GM12878 (cell line): ENCODE data around the gene LRRC14B. TPM values are rescaled to one million over a fixed set of nuclear protein-coding genes. Genes with fewer than 3 reads are reported as not detected.

ENCODE experiments used
- ATAC-seq: fragments of 200-7000 bp; cut with Tn5 transposase; 3 replicates; pipeline ENCODE4 v1.9.1; 2020; ENCODE audit warnings: mild to moderate bottlenecking, moderate library complexity
- BruUV-seq: library from RNA; stranded (reverse); fragments of 400-500 nt; replicated peaks from 2 replicates; lab custom pipeline; 2021; lab: Mats Ljungman, UMichigan
- CTCF ChIA-PET: fragments of 300-600 bp; sonication (Branson Sonifier 250); formaldehyde crosslinking; extraction: SDS; loops from one replicate; lab custom pipeline; 2021; ENCODE audit warnings: inconsistent platforms; lab: Yijun Ruan, JAX
- POLR2A ChIA-PET: fragments of 350-600 bp; formaldehyde crosslinking; extraction: SDS; loops from one replicate; lab custom pipeline; 2021; ENCODE audit warnings: inconsistent platforms; lab: Charles Lee
- RAD21 ChIA-PET: fragments of 300-600 bp; sonication (Branson Sonifier 250); formaldehyde crosslinking; loops from one replicate; lab custom pipeline; 2023; ENCODE audit warnings: antibody characterized with exemption; ENCODE audit not compliant: unreplicated experiment; lab: Charles Lee
- SMC1A ChIA-PET: fragments of 300-600 bp; sonication (Branson Sonifier 250); formaldehyde crosslinking; loops from one replicate; lab custom pipeline; 2023; ENCODE audit not compliant: unreplicated experiment, uncharacterized antibody; lab: Charles Lee
- DNase-seq: peaks from one replicate; pipeline ENCODE4 v3.0.0-alpha.2; 2011; ENCODE audit warnings: low read depth, low spot score
- FAIRE-seq: peaks from 3 replicates; lab custom pipeline; 2011; peaks lifted over from hg19 to GRCh38; lab: Jason Lieb, UNC
- H2AFZ ChIP-seq: 2 replicates; pipeline ENCODE4 v1.6.0; 2011; ENCODE audit warnings: low read depth, low read length, control low read depth; ENCODE audit not compliant: control insufficient read depth
- H3K27ac ChIP-seq: 2 replicates; pipeline ENCODE4 v1.5.1; 2011; ENCODE audit warnings: control low read depth; ENCODE audit not compliant: control insufficient read depth, insufficient read depth
- H3K27me3 ChIP-seq, 2 experiments: replicated peaks in 1 of 2; 2 replicates each; pipeline versions ENCODE4 v1.6.0 to v1.6.1; 2011; ENCODE audit warnings: low read length in 1 of 2; ENCODE audit not compliant: control insufficient read depth in 2 of 2, insufficient read depth in 2 of 2
- H3K36me3 ChIP-seq, 2 experiments: 2 replicates each; pipeline ENCODE4 v1.5.1; 2011; ENCODE audit warnings: low read length in 1 of 2; ENCODE audit not compliant: control insufficient read depth in 2 of 2, insufficient read depth in 2 of 2
- H3K4me1 ChIP-seq: 2 replicates; pipeline ENCODE4 v1.6.1; 2011; ENCODE audit warnings: mild to moderate bottlenecking, low read length, moderate library complexity, mixed read lengths; ENCODE audit not compliant: control insufficient read depth, insufficient read depth
- H3K4me2 ChIP-seq: 2 replicates; pipeline ENCODE4 v1.6.0; 2011; ENCODE audit warnings: control low read depth; ENCODE audit not compliant: control insufficient read depth, insufficient read depth
- H3K4me3 ChIP-seq: fragments of 200-600 bp; sonication (generic); 2 replicates; pipeline ENCODE4 v1.5.1; 2016
- H3K79me2 ChIP-seq: 2 replicates; pipeline ENCODE4 v1.6.0; 2011; ENCODE audit warnings: low read length; ENCODE audit not compliant: control insufficient read depth, insufficient read depth
- H3K9ac ChIP-seq: 2 replicates; pipeline ENCODE4 v1.8.0; 2011; ENCODE audit warnings: low read length, control low read depth, mixed read lengths; ENCODE audit not compliant: control insufficient read depth, insufficient read depth
- H3K9me3 ChIP-seq: replicated peaks from 3 replicates; pipeline ENCODE4 v1.5.1; 2011; ENCODE audit warnings: mild to moderate bottlenecking, low read length; ENCODE audit not compliant: control insufficient read depth, insufficient read depth
- H4K20me1 ChIP-seq: 2 replicates; pipeline ENCODE4 v1.6.0; 2011; ENCODE audit not compliant: control insufficient read depth, insufficient read depth
- CHD4 ChIP-seq: fragments of 200-600 bp; sonication (generic); IDR thresholded peaks from 2 replicates; pipeline ENCODE4 v1.6.1; 2016; ENCODE audit warnings: mild to moderate bottlenecking
- KLF5 ChIP-seq: fragments of 450-650 bp; IDR thresholded peaks from 2 replicates; pipeline ENCODE4 v1.6.1; 2014; ENCODE audit warnings: mild to moderate bottlenecking; ENCODE audit not compliant: partially characterized antibody
- ZNF384 ChIP-seq: IDR thresholded peaks from 2 replicates; pipeline ENCODE4 v1.6.1; 2012; ENCODE audit warnings: low read depth, mild to moderate bottlenecking, low read length, improper control_type of control experiment, borderline replicate concordance
- WGBS: methylation state at CpG from one replicate; pipeline ENCODE4 v1.1.6; 2016; ENCODE audit warnings: low lambda C conversion rate; ENCODE audit not compliant: insufficient replicate concordance, insufficient coverage; ENCODE audit errors: missing lambda C conversion rate; 5-methylcytosine and 5-hydroxymethylcytosine counted together
- in situ Hi-C: fragments of 300-500 bp; cut with MboI; formaldehyde crosslinking; loops from 9 replicates; pipeline ENCODE4 v1.14.3; 2018; ENCODE audit warnings: mixed read lengths
- intact Hi-C: fragments of 100-400 bp; cut with micrococcal nuclease; formaldehyde crosslinking; loops from one replicate; pipeline ENCODE4 v1.14.2; 2022; ENCODE audit not compliant: unreplicated experiment
- polyA plus RNA-seq, 11 experiments: library from polyadenylated mRNA; depleted of rRNA in 4 of 11; unstranded in 6 of 11; stranded (reverse) in 5 of 11; fragments of >200 nt; fragmentation: Nextera tagmentation in 4 of 11; fragmentation: Illumina TruSeq in 1 of 11; extraction: Ambion mirVana in 4 of 11; extraction: Trizol in 1 of 11; gene quantifications; 1 replicate in 1 of 11; 2 replicates in 10 of 11; pipeline versions ENCODE4 v1.2.1 to v1.2.3, GENCODE V29; 2011 to 2016; ENCODE audit warnings: inconsistent platforms in 2 of 11, missing spikeins in 2 of 11, low read depth in 1 of 11
- total RNA-seq, 4 experiments: library from RNA; depleted of rRNA in 3 of 4; stranded (reverse); fragments of >200 nt in 3 of 4; fragmentation: Illumina TruSeq in 1 of 4; extraction: Trizol in 1 of 4; gene quantifications; 2 replicates each; pipeline versions ENCODE4 v1.2.1 to v1.2.3, GENCODE V29; 2013 to 2021
- TF ChIP-seq, protein P1 (sequence below): fragments of 450-650 bp; IDR thresholded peaks from 2 replicates; pipeline ENCODE4 v1.6.1; 2017; ENCODE audit warnings: mild to moderate bottlenecking, low read depth, inconsistent platforms; ENCODE audit not compliant: poor library complexity, severe bottlenecking

LRRC14B gene
- total and polyA plus RNA-seq, 10 of the 15 experiments (the other 5 are each of a cell fraction or from before 2014, with no cell fraction given): 0.06 to 0.31 (median 0.13) TPM; not detected in 5

DNA sequence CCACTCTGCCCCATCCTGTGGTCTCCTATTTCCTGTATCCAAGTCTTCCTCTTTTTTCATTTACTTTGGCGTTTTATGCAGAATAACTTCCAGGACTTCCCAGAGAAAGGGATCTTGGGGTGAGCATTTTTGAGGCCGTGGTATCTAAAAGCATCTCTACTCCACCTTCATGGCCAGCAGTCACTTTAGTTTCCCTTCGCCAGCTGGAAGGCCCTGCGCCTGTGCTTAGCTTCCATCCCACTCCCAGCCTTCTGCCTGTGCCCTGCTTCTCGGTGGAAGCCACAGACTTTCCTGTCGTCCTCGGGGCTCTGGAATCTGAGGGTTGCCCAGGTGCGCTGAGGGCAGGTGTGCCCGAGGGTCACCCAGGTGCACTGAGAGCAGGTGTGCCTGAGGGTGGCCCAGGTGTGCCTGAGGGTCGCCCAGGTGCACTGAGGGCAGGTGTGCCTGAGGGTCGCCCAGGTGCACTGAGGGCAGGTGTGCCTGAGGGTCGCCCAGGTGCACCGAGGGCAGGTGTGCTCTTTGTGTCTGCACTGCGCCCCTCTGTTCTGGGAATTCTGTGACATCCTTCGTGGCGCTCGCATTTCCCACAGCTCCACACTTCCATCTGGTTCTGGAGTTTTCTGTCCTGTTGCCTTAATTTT, 32.4 kb upstream of the LRRC14B start:
- no peaks in the 10 kb centered on the region for H3K4me1 ChIP-seq
- ATAC-seq (no peak), DNase-seq (no peak), FAIRE-seq (no peak)
- no peaks in the 10 kb centered on the region for H3K36me3 ChIP-seq
- no peak overlapping the region for H3K9ac ChIP-seq
- no peaks in the 10 kb centered on the region for H3K79me2 ChIP-seq
- in situ Hi-C loops (no loop called here), intact Hi-C loops (no loop called here)
- CTCF ChIA-PET: no interaction called here
- H3K27ac ChIP-seq: no peak overlapping the region
- H4K20me1 ChIP-seq: no peaks in the 10 kb centered on the region
- WGBS: 42% methylated on average over 17 of the region's 17 CpGs
- H3K27me3 ChIP-seq: no peaks in the 10 kb centered on the region
- no peaks in the 10 kb centered on the region for H3K9me3 ChIP-seq
- POLR2A ChIA-PET: no interaction called here
- no peak overlapping the region for H3K4me2 ChIP-seq
- no TSS peak for BruUV-seq
- H2AFZ ChIP-seq: no peak overlapping the region
- SMC1A ChIA-PET: no interaction called here
- RAD21 ChIA-PET: no interaction called here
- H3K4me3 ChIP-seq: no peak overlapping the region
- no peak for TF ChIP-seq ZNF384
- TF ChIP-seq KLF5: no peak
- TF ChIP-seq, protein P1, sequence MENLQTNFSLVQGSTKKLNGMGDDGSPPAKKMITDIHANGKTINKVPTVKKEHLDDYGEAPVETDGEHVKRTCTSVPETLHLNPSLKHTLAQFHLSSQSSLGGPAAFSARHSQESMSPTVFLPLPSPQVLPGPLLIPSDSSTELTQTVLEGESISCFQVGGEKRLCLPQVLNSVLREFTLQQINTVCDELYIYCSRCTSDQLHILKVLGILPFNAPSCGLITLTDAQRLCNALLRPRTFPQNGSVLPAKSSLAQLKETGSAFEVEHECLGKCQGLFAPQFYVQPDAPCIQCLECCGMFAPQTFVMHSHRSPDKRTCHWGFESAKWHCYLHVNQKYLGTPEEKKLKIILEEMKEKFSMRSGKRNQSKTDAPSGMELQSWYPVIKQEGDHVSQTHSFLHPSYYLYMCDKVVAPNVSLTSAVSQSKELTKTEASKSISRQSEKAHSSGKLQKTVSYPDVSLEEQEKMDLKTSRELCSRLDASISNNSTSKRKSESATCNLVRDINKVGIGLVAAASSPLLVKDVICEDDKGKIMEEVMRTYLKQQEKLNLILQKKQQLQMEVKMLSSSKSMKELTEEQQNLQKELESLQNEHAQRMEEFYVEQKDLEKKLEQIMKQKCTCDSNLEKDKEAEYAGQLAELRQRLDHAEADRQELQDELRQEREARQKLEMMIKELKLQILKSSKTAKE: no peak
- TF ChIP-seq CHD4: no peak
